Skeletal muscle tissue (tissue), 4 donors: ENCODE measurements around the gene ADAM15. TPM values are rescaled to one million over a fixed set of nuclear protein-coding genes. Genes with fewer than 3 reads are reported as not detected.

Experiments
- H3K27ac ChIP-seq: one replicate; pipeline ENCODE4 v1.7.0; 2013; ENCODE audit warnings: mild to moderate bottlenecking, low read depth, low read length, inconsistent platforms
- H3K27me3 ChIP-seq, 3 donors: one replicate each; pipeline ENCODE4 v1.7.0; 2013; ENCODE audit warnings: low read length in 3 of 3; ENCODE audit not compliant: control insufficient read depth in 3 of 3, insufficient read depth in 3 of 3
- H3K36me3 ChIP-seq, 3 donors: one replicate each; pipeline ENCODE4 v1.7.0; 2013; ENCODE audit warnings: low read length in 3 of 3; ENCODE audit not compliant: control insufficient read depth in 3 of 3, insufficient read depth in 3 of 3
- H3K4me1 ChIP-seq, 3 donors: one replicate each; pipeline ENCODE4 v1.7.0; 2013; ENCODE audit warnings: low read length in 3 of 3, mild to moderate bottlenecking in 3 of 3; ENCODE audit not compliant: control insufficient read depth in 3 of 3, insufficient read depth in 3 of 3
- H3K4me3 ChIP-seq, 3 donors: one replicate each; pipeline ENCODE4 v1.7.0; 2013; ENCODE audit warnings: low read length in 3 of 3
- H3K9ac ChIP-seq, 3 donors: one replicate each; pipeline ENCODE4 v1.7.0; 2013; ENCODE audit warnings: low read length in 3 of 3, mild to moderate bottlenecking in 3 of 3, moderate library complexity in 2 of 3, low read depth in 1 of 3
- H3K9me3 ChIP-seq, 3 donors: one replicate each; pipeline ENCODE4 v1.7.0; 2013; ENCODE audit warnings: low read length in 3 of 3; ENCODE audit not compliant: control insufficient read depth in 3 of 3
- total RNA-seq: library from RNA; depleted of rRNA; stranded (reverse); fragments of >200 nt; gene quantifications from one replicate; pipeline ENCODE4 v1.2.3, GENCODE V29; 2014
- donor health status: Osteomylitis.

The ADAM15 gene
- total RNA-seq, 1 donor from 2014 or later, result 33.9 TPM

DNA sequence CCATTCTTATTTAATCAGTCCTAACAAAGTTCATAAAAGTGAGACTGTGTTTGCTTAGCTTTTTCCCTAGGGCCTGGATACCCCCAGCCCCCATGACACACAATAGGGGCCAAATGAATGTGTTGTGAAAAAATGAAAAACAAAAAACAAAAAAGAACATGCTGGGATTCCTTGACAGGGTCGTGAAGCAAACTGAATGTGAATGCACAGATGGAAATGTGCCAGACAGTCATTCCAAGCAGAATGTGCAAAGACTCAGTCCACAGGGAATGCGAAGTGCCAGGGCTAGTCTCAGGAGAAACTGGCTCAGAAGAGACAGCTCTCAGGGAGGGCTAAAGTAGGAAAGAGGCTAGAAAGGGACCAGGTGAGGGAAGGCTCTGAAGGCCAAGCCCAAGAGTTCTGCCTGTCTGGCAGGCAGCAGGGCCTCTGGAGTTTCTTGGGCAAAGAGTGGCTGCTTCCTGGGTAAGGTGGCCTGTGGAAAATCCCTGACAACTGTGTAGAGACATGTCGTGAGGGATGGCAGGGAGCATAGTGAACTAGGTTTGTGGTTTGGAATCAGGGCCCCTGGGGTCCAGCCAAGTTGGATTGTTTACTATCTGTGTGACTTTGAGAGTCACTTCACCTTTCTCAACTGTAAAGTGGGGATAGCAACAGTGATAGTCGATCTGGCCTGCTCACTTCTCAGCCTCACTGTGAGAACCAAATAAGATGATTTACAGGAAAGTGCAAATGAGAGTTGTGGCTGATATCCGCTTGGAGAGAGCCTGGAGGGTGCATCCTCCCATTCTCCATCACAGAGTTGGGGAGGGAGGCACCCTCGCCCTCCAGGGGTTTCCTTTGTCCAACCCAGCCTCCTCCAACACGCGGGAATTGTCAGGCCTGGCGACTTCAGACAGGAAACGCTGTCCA, 1.2 kb upstream of the ADAM15 start:
- H3K27ac ChIP-seq, result peak overlapping the region; percentile 75
- peak overlapping the region; percentile 70 to 87 (median 86) for H3K4me3 ChIP-seq
- peaks cover 35 to 66% (median 56%) of the 10 kb centered on the region in 3 donors for H3K4me1 ChIP-seq
- H3K36me3 ChIP-seq, result peaks cover 6 to 10% (median 9%) of the 10 kb centered on the region in 3 donors
- no peaks in the 10 kb centered on the region for H3K27me3 ChIP-seq
- H3K9me3 ChIP-seq, result no peaks in the 10 kb centered on the region
- peak overlapping the region; percentile 76 to 91 (median 84) for H3K9ac ChIP-seq

GRCh38 chr1:155051342-155051776, 243 bp downstream of the ADAM15 start:
- H3K36me3 ChIP-seq, result peaks cover 16 to 20% (median 19%) of the 10 kb centered on the region in 3 donors
- H3K9me3 ChIP-seq, result no peaks in the 10 kb centered on the region
- peak overlapping the region; percentile 72 for H3K27ac ChIP-seq

DNA sequence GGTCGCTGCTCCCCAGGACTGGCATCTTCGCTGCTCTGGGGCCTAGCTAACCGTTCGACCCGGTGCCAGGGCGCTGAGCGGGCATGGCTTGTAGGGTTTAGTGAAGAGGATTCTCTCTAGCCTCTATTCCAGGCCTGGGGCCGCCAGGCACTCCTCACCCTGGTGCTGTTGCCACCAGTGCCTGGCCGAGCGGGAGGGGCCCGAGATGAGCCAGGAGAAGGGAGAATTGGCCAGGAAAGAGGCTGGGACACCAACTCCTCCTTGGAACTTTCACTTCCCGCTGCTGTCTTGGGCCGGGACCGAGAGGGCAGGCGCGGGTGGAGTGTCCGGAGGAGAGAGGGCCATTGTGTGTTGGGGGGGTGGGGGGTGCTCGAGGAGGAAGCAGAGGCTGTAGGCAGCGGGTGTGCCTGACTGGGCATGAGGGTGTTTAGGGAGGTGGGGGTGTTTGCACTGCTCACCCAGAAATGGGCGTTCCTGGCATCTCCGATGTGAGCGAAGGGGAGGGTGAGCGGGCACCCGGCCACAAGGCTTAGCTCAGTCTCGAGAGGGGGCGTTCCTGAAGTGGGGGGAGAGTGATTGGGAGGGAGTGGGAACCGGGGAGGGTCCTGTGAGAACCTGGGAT, 772 bp downstream of the ADAM15 start:
- peaks cover 20 to 25% (median 23%) of the 10 kb centered on the region in 3 donors for H3K36me3 ChIP-seq
- peak overlapping the region; percentile 72 for H3K27ac ChIP-seq
- peak overlapping the region; percentile 76 to 87 (median 79) for H3K9ac ChIP-seq
- H3K4me3 ChIP-seq, result peak overlapping the region; percentile 64 to 85 (median 70)
- H3K4me1 ChIP-seq, result peaks cover 28 to 55% (median 44%) of the 10 kb centered on the region in 3 donors
- no peaks in the 10 kb centered on the region for H3K27me3 ChIP-seq
- no peaks in the 10 kb centered on the region for H3K9me3 ChIP-seq

More at GRCh38 chr1:155051342-155051776, 243 bp downstream of the ADAM15 start:
- H3K9ac ChIP-seq, result peak overlapping the region; percentile 76 to 87 (median 79)
- peak overlapping the region; percentile 64 to 85 (median 70) for H3K4me3 ChIP-seq
- H3K4me1 ChIP-seq, result peaks cover 28 to 55% (median 44%) of the 10 kb centered on the region in 3 donors
- H3K27me3 ChIP-seq, result no peaks in the 10 kb centered on the region

GRCh38 chr1:155052439-155053395, 1.6 kb downstream of the ADAM15 start:
- Histone ChIP-seq H3K4me3 (peak overlapping the region; percentile 64 to 85 (median 70)), H3K9me3 (no peaks in the 10 kb centered on the region), H3K27ac (peak overlapping the region; percentile 72), H3K9ac (peak overlapping the region; percentile 76 to 87 (median 79)), H3K4me1 (peaks cover 28 to 51% (median 42%) of the 10 kb centered on the region in 3 donors), H3K36me3 (peaks cover 27 to 33% (median 29%) of the 10 kb centered on the region in 3 donors), H3K27me3 (no peaks in the 10 kb centered on the region)

GRCh38 chr1:155053531-155054105, 2.5 kb downstream of the ADAM15 start:
- Histone ChIP-seq H3K4me3 (no peak overlapping the region), H3K36me3 (peaks cover 35 to 40% (median 37%) of the 10 kb centered on the region in 3 donors), H3K27me3 (no peaks in the 10 kb centered on the region), H3K9ac (no peak overlapping the region), H3K4me1 (peaks cover 28 to 42% (median 34%) of the 10 kb centered on the region in 3 donors), H3K9me3 (no peaks in the 10 kb centered on the region), H3K27ac (no peak overlapping the region)

GRCh38 chr1:155057104-155057503, 6.0 kb downstream of the ADAM15 start:
- Histone ChIP-seq H3K4me3 (no peak overlapping the region), H3K27me3 (no peaks in the 10 kb centered on the region), H3K27ac (no peak overlapping the region), H3K36me3 (peaks cover 43 to 55% (median 44%) of the 10 kb centered on the region in 3 donors), H3K4me1 (peaks cover 20 to 22% (median 21%) of the 10 kb centered on the region in 3 donors), H3K9me3 (no peaks in the 10 kb centered on the region), H3K9ac (no peak overlapping the region)

DNA sequence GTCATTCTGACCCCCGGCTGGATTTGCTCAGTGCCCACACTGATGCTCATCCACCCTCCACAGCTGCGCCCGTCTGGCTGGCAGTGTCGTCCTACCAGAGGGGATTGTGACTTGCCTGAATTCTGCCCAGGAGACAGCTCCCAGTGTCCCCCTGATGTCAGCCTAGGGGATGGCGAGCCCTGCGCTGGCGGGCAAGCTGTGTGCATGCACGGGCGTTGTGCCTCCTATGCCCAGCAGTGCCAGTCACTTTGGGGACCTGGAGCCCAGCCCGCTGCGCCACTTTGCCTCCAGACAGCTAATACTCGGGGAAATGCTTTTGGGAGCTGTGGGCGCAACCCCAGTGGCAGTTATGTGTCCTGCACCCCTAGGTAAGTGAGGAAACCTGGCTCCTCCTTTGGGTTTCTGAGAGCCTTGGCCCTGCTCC, 6.7 kb downstream of the ADAM15 start:
- H3K4me3 ChIP-seq, result no peak overlapping the region
- H3K36me3 ChIP-seq, result peaks cover 43 to 55% (median 44%) of the 10 kb centered on the region in 3 donors
- no peaks in the 10 kb centered on the region for H3K9me3 ChIP-seq
- H3K9ac ChIP-seq, result no peak overlapping the region
- H3K27me3 ChIP-seq, result no peaks in the 10 kb centered on the region
- no peak overlapping the region for H3K27ac ChIP-seq
- H3K4me1 ChIP-seq, result peaks cover 18 to 22% (median 21%) of the 10 kb centered on the region in 3 donors

GRCh38 chr1:155060736-155061135, 9.6 kb downstream of the ADAM15 start:
- Histone ChIP-seq H3K4me1 (peaks cover 24 to 30% (median 28%) of the 10 kb centered on the region in 3 donors), H3K4me3 (no peak overlapping the region), H3K9ac (no peak overlapping the region), H3K27me3 (no peaks in the 10 kb centered on the region), H3K9me3 (no peaks in the 10 kb centered on the region), H3K27ac (no peak overlapping the region), H3K36me3 (peaks cover 30 to 41% (median 34%) of the 10 kb centered on the region in 3 donors)
